M059J (cell line): ENCODE results near the gene MAFG. TPM values are rescaled to one million over a fixed set of nuclear protein-coding genes. Genes with fewer than 3 reads are reported as not detected.
"Not testable (repeated sequence)": the region's sequence is repeated elsewhere in the genome, so short reads cannot be mapped to it uniquely, and the experiment has no call there.

Source experiments
- DNase-seq: peaks from one replicate; pipeline ENCODE4 v3.0.0-alpha.2; 2012; ENCODE audit warnings: low read depth
- total RNA-seq: library from RNA; depleted of rRNA; stranded (reverse); fragments of >200 nt; shearing (Covaris generic); gene quantifications from 2 replicates; pipeline ENCODE4 v1.2.3, GENCODE V29; 2014

The MAFG gene
- total RNA-seq, 1 experiment from 2014 or later: 15.1 TPM

GRCh38 chr17:81958633-81959342, 31.3 kb upstream of the MAFG start:
- DNase-seq: no peak

- DNase-seq: no peak
These were observed 30.3 kb upstream of the MAFG start for GRCh38 chr17:81957691-81958432.

- no peak for DNase-seq
These were observed 29.4 kb upstream of the MAFG start for GRCh38 chr17:81956607-81957589.

- DNase-seq: no peak
These were observed 28.4 kb upstream of the MAFG start for GRCh38 chr17:81955756-81956544.

GRCh38 chr17:81955058-81955681, 27.6 kb upstream of the MAFG start:
- no peak for DNase-seq

GRCh38 chr17:81954131-81955057, 26.9 kb upstream of the MAFG start:
- DNase-seq: no peak

- not testable (repeated sequence) for DNase-seq
These were observed 25.9 kb upstream of the MAFG start for GRCh38 chr17:81953443-81953842.

- no peak for DNase-seq
These were observed 25.3 kb upstream of the MAFG start for GRCh38 chr17:81952792-81953228.

- DNase-seq: no peak
These were observed 24.5 kb upstream of the MAFG start for GRCh38 chr17:81951785-81952684.

GRCh38 chr17:81950501-81950900, 23.0 kb upstream of the MAFG start:
- DNase-seq: no peak

- DNase-seq: no peak
These were observed 21.3 kb upstream of the MAFG start for GRCh38 chr17:81948635-81949378.

- DNase-seq: no peak
These were observed 19.7 kb upstream of the MAFG start, which contains the start of gene MYADML2 for GRCh38 chr17:81947189-81947588. Gene MYADML2, minus strand, starts transcription at chr17:81947233. Its CDS starts 5,492 bp downstream, at chr17:81941741.

GRCh38 chr17:81944858-81945257, 17.3 kb upstream of the MAFG start:
- DNase-seq: no peak

GRCh38 chr17:81942167-81942553, 14.6 kb upstream of the MAFG start:
- DNase-seq: no peak

GRCh38 chr17:81941484-81942166, 14.1 kb upstream of the MAFG start:
- no peak for DNase-seq

GRCh38 chr17:81940538-81941483, 13.3 kb upstream of the MAFG start:
- no peak for DNase-seq
